OCI-LY1 (cell line): ENCODE results near the gene PCDHGA2.
A peak's percentile ranks its signal among the peaks of the same experiment; 100 is the strongest.

ENCODE experiments used
- H2AFZ ChIP-seq: fragments of 200-600 bp; sonication (generic), shearing (Covaris generic); 2 replicates; pipeline ENCODE4 v1.6.0; 2014; ENCODE audit warnings: antibody characterized with exemption, mild to moderate bottlenecking, low read length
- H3F3A ChIP-seq: fragments of 200-600 bp; sonication (generic), shearing (Covaris generic); 2 replicates; pipeline ENCODE4 v1.6.0; 2014; ENCODE audit warnings: mild to moderate bottlenecking, antibody characterized with exemption, low read length, moderate library complexity; ENCODE audit not compliant: insufficient read depth
- H3K27ac ChIP-seq: fragments of 200-600 bp; sonication (generic); 2 replicates; pipeline ENCODE4 v1.5.1; 2014; ENCODE audit warnings: low read length, mixed run types, mild to moderate bottlenecking, low read depth; ENCODE audit not compliant: poor library complexity, severe bottlenecking
- H3K27me3 ChIP-seq: fragments of 200-600 bp; sonication (generic); 2 replicates; pipeline ENCODE4 v1.6.0; 2014; ENCODE audit warnings: antibody characterized with exemption, mild to moderate bottlenecking, low read length, moderate library complexity; ENCODE audit not compliant: insufficient read depth
- H3K36me3 ChIP-seq: fragments of 200-600 bp; sonication (generic); 2 replicates; pipeline ENCODE4 v1.6.1; 2014; ENCODE audit warnings: mild to moderate bottlenecking, antibody characterized with exemption, low read length, moderate library complexity, mixed read lengths; ENCODE audit not compliant: insufficient read depth
- H3K4me1 ChIP-seq: fragments of 200-600 bp; sonication (generic); 2 replicates; pipeline ENCODE4 v1.5.1; 2014; ENCODE audit warnings: mild to moderate bottlenecking, low read length, moderate library complexity; ENCODE audit not compliant: insufficient read depth, severe bottlenecking
- H3K4me2 ChIP-seq: fragments of 200-600 bp; sonication (generic), shearing (Covaris generic); 2 replicates; pipeline ENCODE4 v1.6.1; 2014; ENCODE audit warnings: low read length
- H3K4me3 ChIP-seq: fragments of 200-600 bp; sonication (generic); 2 replicates; pipeline ENCODE4 v1.5.1; 2014; ENCODE audit warnings: low read length, low read depth, mild to moderate bottlenecking, mixed read lengths; ENCODE audit not compliant: poor library complexity, severe bottlenecking
- H3K79me2 ChIP-seq: fragments of 200-600 bp; shearing (Covaris generic); 2 replicates; pipeline ENCODE4 v1.6.1; 2016; ENCODE audit warnings: mixed run types, low read length, mixed read lengths; ENCODE audit not compliant: insufficient read depth
- H3K9ac ChIP-seq: fragments of 200-600 bp; sonication (generic), shearing (Covaris generic); 2 replicates; pipeline ENCODE4 v1.6.1; 2014; ENCODE audit warnings: mild to moderate bottlenecking, low read length, mixed read lengths
- H3K9me2 ChIP-seq: fragments of 200-600 bp; sonication (generic), shearing (Covaris generic); 2 replicates; pipeline ENCODE4 v1.6.1; 2014; ENCODE audit warnings: low read depth, mild to moderate bottlenecking, low read length, mixed read lengths
- H3K9me3 ChIP-seq: fragments of 200-600 bp; shearing (Covaris generic); 2 replicates; pipeline ENCODE4 v1.6.1; 2014; ENCODE audit warnings: low read length, mixed read lengths
- H4K20me1 ChIP-seq: fragments of 200-600 bp; sonication (generic), shearing (Covaris generic); 2 replicates; pipeline ENCODE4 v1.6.0; 2016; ENCODE audit warnings: mild to moderate bottlenecking, low read length; ENCODE audit not compliant: insufficient read depth
- CTCF ChIP-seq: fragments of 200-600 bp; sonication (generic), shearing (Covaris generic); IDR thresholded peaks from 2 replicates; pipeline ENCODE4 v1.5.1; 2017; ENCODE audit warnings: mild to moderate bottlenecking, antibody characterized with exemption, low read length, moderate library complexity, mixed read lengths
- EZH2 ChIP-seq: fragments of 200-600 bp; sonication (generic), shearing (Covaris generic); IDR thresholded peaks from 2 replicates; pipeline ENCODE4 v1.8.0; 2017; ENCODE audit warnings: borderline replicate concordance, mixed run types, mild to moderate bottlenecking, antibody characterized with exemption, low read length, moderate library complexity, mixed read lengths

PCDHGA2 gene

GRCh38 chr5:141342773-141343172 lies 4.2 kb downstream of the PCDHGA2 start:
- H3K4me1 ChIP-seq, result no peaks in the 10 kb centered on the region

GRCh38 chr5:141343242-141343952 lies 4.8 kb downstream of the PCDHGA2 start, which contains the start of gene PCDHGA3:
PCDHGA3 (plus strand) TSS chr5:141343829; CDS start chr5:141344034, 205 bp downstream.
- H4K20me1 ChIP-seq, result no peaks in the 10 kb centered on the region
- H2AFZ ChIP-seq, result no peak within 1 kb of the TSS
- H3K36me3 ChIP-seq, result no peaks in the 10 kb centered on the region
- H3K79me2 ChIP-seq, result no peaks in the 10 kb centered on the region
- H3K27me3 ChIP-seq, result no peaks in the 10 kb centered on the region
- no peaks in the 10 kb centered on the region for H3F3A ChIP-seq
- H3K4me3 ChIP-seq, result no peak within 1 kb of the TSS
- H3K9me2 ChIP-seq, result no peaks in the 10 kb centered on the region
- no peaks in the 10 kb centered on the region for H3K4me1 ChIP-seq
- H3K4me2 ChIP-seq, result no peak within 1 kb of the TSS
- TF ChIP-seq CTCF (peak; percentile 21; the same call in 1 of the 2 replicates), EZH2 (no peak)
- peaks cover 25% of the 10 kb centered on the region for H3K9me3 ChIP-seq
- no peak within 1 kb of the TSS for H3K9ac ChIP-seq
- H3K27ac ChIP-seq, result no peak within 1 kb of the TSS

More at GRCh38 chr5:141342773-141343172, 4.2 kb downstream of the PCDHGA2 start:
- Histone ChIP-seq H3F3A (no peaks in the 10 kb centered on the region), H3K4me2 (no peak overlapping the region), H3K4me3 (no peak overlapping the region), H3K9ac (no peak overlapping the region), H3K9me3 (peaks cover 30% of the 10 kb centered on the region), H3K36me3 (no peaks in the 10 kb centered on the region), H2AFZ (no peak overlapping the region), H3K9me2 (no peaks in the 10 kb centered on the region), H3K79me2 (no peaks in the 10 kb centered on the region), H4K20me1 (no peaks in the 10 kb centered on the region), H3K27ac (no peak overlapping the region), H3K27me3 (no peaks in the 10 kb centered on the region)
- TF ChIP-seq EZH2 (no peak), CTCF (no peak)

- no peak overlapping the region for H3K4me3 ChIP-seq
- H3K27me3 ChIP-seq, result no peaks in the 10 kb centered on the region
- no peak overlapping the region for H3K9ac ChIP-seq
- H3K9me2 ChIP-seq, result no peaks in the 10 kb centered on the region
- H3K9me3 ChIP-seq, result peaks cover 19% of the 10 kb centered on the region
- no peak for TF ChIP-seq EZH2
- TF ChIP-seq CTCF, result no peak
- H4K20me1 ChIP-seq, result no peaks in the 10 kb centered on the region
- H3K27ac ChIP-seq, result no peak overlapping the region
- H2AFZ ChIP-seq, result no peak overlapping the region
- H3K79me2 ChIP-seq, result no peaks in the 10 kb centered on the region
- H3K36me3 ChIP-seq, result no peaks in the 10 kb centered on the region
- no peaks in the 10 kb centered on the region for H3K4me1 ChIP-seq
- H3K4me2 ChIP-seq, result no peak overlapping the region
- H3F3A ChIP-seq, result no peaks in the 10 kb centered on the region
Measured at GRCh38 chr5:141343953-141344463, 5.4 kb downstream of the PCDHGA2 start.
